Hepatocyte (in vitro differentiated cells): Measurements from ENCODE around the gene MMP19. TPM values are rescaled to one million over a fixed set of nuclear protein-coding genes. Genes with fewer than 3 reads are reported as not detected.

Experiments
- DNase-seq: peaks from one replicate; pipeline ENCODE4 v3.0.0-alpha.2; 2016; ENCODE audit warnings: low spot score
- H2AFZ ChIP-seq: fragments of 200-600 bp; sonication (generic); 2 replicates; pipeline ENCODE4 v1.6.0; 2016; ENCODE audit warnings: antibody characterized with exemption, mild to moderate bottlenecking
- H3K27ac ChIP-seq: fragments of 200-600 bp; sonication (generic); 2 replicates; pipeline ENCODE4 v1.5.1; 2016; ENCODE audit warnings: mild to moderate bottlenecking
- H3K27me3 ChIP-seq: fragments of 200-600 bp; sonication (generic); 2 replicates; pipeline ENCODE4 v1.6.1; 2016
- H3K36me3 ChIP-seq: fragments of 200-600 bp; sonication (generic); replicated peaks from 2 replicates; pipeline ENCODE4 v1.5.1; 2016; ENCODE audit warnings: low read depth; ENCODE audit not compliant: insufficient read depth
- H3K4me1 ChIP-seq: fragments of 200-600 bp; sonication (generic); 2 replicates; pipeline ENCODE4 v1.5.1; 2016; ENCODE audit warnings: mild to moderate bottlenecking, moderate library complexity; ENCODE audit not compliant: insufficient read depth
- H3K4me2 ChIP-seq: fragments of 200-600 bp; sonication (generic); 2 replicates; pipeline ENCODE4 v1.6.0; 2016
- H3K4me3 ChIP-seq: fragments of 200-600 bp; sonication (generic); 2 replicates; pipeline ENCODE4 v1.5.1; 2016; ENCODE audit warnings: mild to moderate bottlenecking
- H3K79me2 ChIP-seq: fragments of 200-600 bp; sonication (generic); 2 replicates; pipeline ENCODE4 v1.6.0; 2017; ENCODE audit warnings: mild to moderate bottlenecking
- H3K9me2 ChIP-seq: fragments of 200-600 bp; sonication (generic); replicated peaks from 2 replicates; pipeline ENCODE4 v1.6.0; 2017; ENCODE audit warnings: mild to moderate bottlenecking; ENCODE audit not compliant: insufficient read depth
- H3K9me3 ChIP-seq: fragments of 200-600 bp; sonication (generic); 2 replicates; pipeline ENCODE4 v1.5.1; 2016; ENCODE audit warnings: low read depth, mild to moderate bottlenecking
- H4K20me1 ChIP-seq: fragments of 200-600 bp; sonication (generic); 2 replicates; pipeline ENCODE4 v1.6.0; 2016; ENCODE audit warnings: mild to moderate bottlenecking; ENCODE audit not compliant: insufficient read depth, poor library complexity, severe bottlenecking
- EZH2 ChIP-seq: fragments of 200-600 bp; sonication (generic); IDR thresholded peaks from 2 replicates; pipeline ENCODE4 v1.6.1; 2016; ENCODE audit warnings: antibody characterized with exemption, mild to moderate bottlenecking, borderline replicate concordance
- EZH2phosphoT487 ChIP-seq: fragments of 200-600 bp; sonication (generic); IDR thresholded peaks from one replicate; pipeline ENCODE4 v1.6.1; 2018; ENCODE audit warnings: antibody characterized with exemption, mild to moderate bottlenecking, low read depth, moderate library complexity; ENCODE audit not compliant: unreplicated experiment, severe bottlenecking
- WGBS: methylation state at CpG from one replicate; pipeline ENCODE4 v1.1.6; 2016; ENCODE audit warnings: low lambda C conversion rate; ENCODE audit errors: missing lambda C conversion rate; 5-methylcytosine and 5-hydroxymethylcytosine counted together
- polyA plus RNA-seq: library from polyadenylated mRNA; unstranded; fragments of >200 nt; fragmentation: Nextera tagmentation; extraction: Ambion mirVana; gene quantifications from 2 replicates; pipeline ENCODE4 v1.2.1, GENCODE V29; 2016
- total RNA-seq: library from RNA; depleted of rRNA; stranded (reverse); fragments of >200 nt; gene quantifications from 2 replicates; pipeline ENCODE4 v1.2.3, GENCODE V29; 2014
- TF ChIP-seq, protein P1 (sequence below): fragments of 200-600 bp; sonication (generic); IDR thresholded peaks from 2 replicates; pipeline ENCODE4 v1.5.1; 2016; ENCODE audit warnings: antibody characterized with exemption, mild to moderate bottlenecking; ENCODE audit not compliant: poor library complexity

The MMP19 gene
- total and polyA plus RNA-seq, 2 experiments from 2014 or later: 6.4 to 10.8 TPM

GRCh38 chr12:55849616-55850343 is 7.0 kb upstream of the MMP19 start:
- Histone ChIP-seq H3K4me3 (no peak overlapping the region), H2AFZ (no peak overlapping the region)

DNA sequence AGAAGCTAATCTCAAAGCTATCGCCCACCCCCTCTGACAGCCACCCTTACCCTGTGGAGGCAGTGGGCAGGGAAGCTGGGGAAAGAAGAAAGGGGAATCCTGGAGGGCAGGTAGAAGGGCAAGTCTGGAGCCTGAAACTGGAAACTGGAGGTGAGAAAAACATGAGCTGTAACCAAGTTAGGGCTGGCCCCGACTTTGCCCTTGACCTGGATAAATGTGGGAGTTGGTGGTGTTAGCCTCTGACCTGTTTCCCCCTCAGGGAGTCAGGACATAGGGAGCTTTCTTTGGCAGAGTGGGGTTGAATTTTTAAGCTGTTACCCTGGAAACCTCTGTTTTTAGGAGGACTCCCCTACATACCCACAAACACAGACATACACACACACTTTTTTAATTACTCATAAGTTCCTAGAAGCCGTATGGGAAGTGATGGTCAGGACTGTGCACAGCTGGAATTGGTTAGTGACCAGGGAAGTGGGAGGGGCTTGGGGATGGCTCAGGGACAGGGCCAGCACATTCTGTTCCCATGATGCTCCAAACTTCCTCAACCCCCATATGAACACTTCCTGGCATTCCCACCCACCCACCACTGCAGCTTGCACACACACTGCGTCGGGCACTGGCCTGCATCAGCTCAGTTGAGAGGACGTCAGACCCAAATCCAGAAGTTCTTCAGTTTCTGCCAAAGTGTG is 5.0 kb upstream of the MMP19 start:
- H3K27me3 ChIP-seq: no peaks in the 10 kb centered on the region
- H3K4me3 ChIP-seq: no peak overlapping the region
- DNase-seq: peak; percentile 91
- H3K27ac ChIP-seq: peak overlapping the region; percentile 97
- no peaks in the 10 kb centered on the region for H3K36me3 ChIP-seq
- no peaks in the 10 kb centered on the region for H3K9me2 ChIP-seq
- H3K79me2 ChIP-seq: no peaks in the 10 kb centered on the region
- 34% methylated on average over 6 of the region's 6 CpGs for WGBS
- TF ChIP-seq EZH2 (no peak), EZH2phosphoT487 (no peak)
- TF ChIP-seq, protein P1, sequence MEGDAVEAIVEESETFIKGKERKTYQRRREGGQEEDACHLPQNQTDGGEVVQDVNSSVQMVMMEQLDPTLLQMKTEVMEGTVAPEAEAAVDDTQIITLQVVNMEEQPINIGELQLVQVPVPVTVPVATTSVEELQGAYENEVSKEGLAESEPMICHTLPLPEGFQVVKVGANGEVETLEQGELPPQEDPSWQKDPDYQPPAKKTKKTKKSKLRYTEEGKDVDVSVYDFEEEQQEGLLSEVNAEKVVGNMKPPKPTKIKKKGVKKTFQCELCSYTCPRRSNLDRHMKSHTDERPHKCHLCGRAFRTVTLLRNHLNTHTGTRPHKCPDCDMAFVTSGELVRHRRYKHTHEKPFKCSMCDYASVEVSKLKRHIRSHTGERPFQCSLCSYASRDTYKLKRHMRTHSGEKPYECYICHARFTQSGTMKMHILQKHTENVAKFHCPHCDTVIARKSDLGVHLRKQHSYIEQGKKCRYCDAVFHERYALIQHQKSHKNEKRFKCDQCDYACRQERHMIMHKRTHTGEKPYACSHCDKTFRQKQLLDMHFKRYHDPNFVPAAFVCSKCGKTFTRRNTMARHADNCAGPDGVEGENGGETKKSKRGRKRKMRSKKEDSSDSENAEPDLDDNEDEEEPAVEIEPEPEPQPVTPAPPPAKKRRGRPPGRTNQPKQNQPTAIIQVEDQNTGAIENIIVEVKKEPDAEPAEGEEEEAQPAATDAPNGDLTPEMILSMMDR: no peak
- H3K4me2 ChIP-seq: peak overlapping the region; percentile 58
- no peaks in the 10 kb centered on the region for H3K9me3 ChIP-seq
- H3K4me1 ChIP-seq: peaks cover 15% of the 10 kb centered on the region
- H2AFZ ChIP-seq: no peak overlapping the region
- no peaks in the 10 kb centered on the region for H4K20me1 ChIP-seq

More at GRCh38 chr12:55849616-55850343, 7.0 kb upstream of the MMP19 start:
- Histone ChIP-seq H3K36me3 (no peaks in the 10 kb centered on the region), H3K27ac (peak overlapping the region; percentile 26), H3K79me2 (no peaks in the 10 kb centered on the region), H3K4me1 (peaks cover 15% of the 10 kb centered on the region), H3K4me2 (no peak overlapping the region), H3K27me3 (no peaks in the 10 kb centered on the region), H3K9me3 (no peaks in the 10 kb centered on the region), H4K20me1 (no peaks in the 10 kb centered on the region), H3K9me2 (no peaks in the 10 kb centered on the region)
- DNase-seq: no peak
- TF ChIP-seq, protein P1: no peak
- TF ChIP-seq EZH2phosphoT487 (no peak), EZH2 (no peak)
- WGBS: 81% methylated on average over 7 of the region's 7 CpGs

- Histone ChIP-seq H3K4me3 (no peak overlapping the region), H3K9me2 (no peaks in the 10 kb centered on the region), H3K79me2 (no peaks in the 10 kb centered on the region), H3K4me1 (peaks cover 15% of the 10 kb centered on the region), H2AFZ (no peak overlapping the region), H3K27ac (peak overlapping the region; percentile 97), H3K36me3 (no peaks in the 10 kb centered on the region), H3K27me3 (no peaks in the 10 kb centered on the region), H4K20me1 (no peaks in the 10 kb centered on the region), H3K9me3 (no peaks in the 10 kb centered on the region), H3K4me2 (peak overlapping the region; percentile 58)
- no peak for DNase-seq
- TF ChIP-seq, protein P1: no peak
- TF ChIP-seq EZH2: no peak
- TF ChIP-seq EZH2phosphoT487: no peak
- 79% methylated on average over 3 of the region's 3 CpGs for WGBS
Observed at GRCh38 chr12:55847033-55847432, 4.3 kb upstream of the MMP19 start.
